G401.6 (cell line): Measurements from ENCODE around the gene KCNE2.
A peak's percentile ranks its signal among the peaks of the same experiment; 100 is the strongest.
"Not testable (repeated sequence)": the region's sequence is repeated elsewhere in the genome, so short reads cannot be mapped to it uniquely, and the experiment has no call there.

Experiments
- FAIRE-seq: peaks from 2 replicates; lab custom pipeline; 2012; peaks lifted over from hg19 to GRCh38; lab: Jason Lieb, UNC

The KCNE2 gene

GRCh38 chr21:34354836-34355235, 9.0 kb upstream of the KCNE2 start:
- no peak for FAIRE-seq

- FAIRE-seq, result no peak
Measured at GRCh38 chr21:34355570-34355969, 8.2 kb upstream of the KCNE2 start.

GRCh38 chr21:34357889-34358288, 5.9 kb upstream of the KCNE2 start:
- FAIRE-seq, result no peak

DNA sequence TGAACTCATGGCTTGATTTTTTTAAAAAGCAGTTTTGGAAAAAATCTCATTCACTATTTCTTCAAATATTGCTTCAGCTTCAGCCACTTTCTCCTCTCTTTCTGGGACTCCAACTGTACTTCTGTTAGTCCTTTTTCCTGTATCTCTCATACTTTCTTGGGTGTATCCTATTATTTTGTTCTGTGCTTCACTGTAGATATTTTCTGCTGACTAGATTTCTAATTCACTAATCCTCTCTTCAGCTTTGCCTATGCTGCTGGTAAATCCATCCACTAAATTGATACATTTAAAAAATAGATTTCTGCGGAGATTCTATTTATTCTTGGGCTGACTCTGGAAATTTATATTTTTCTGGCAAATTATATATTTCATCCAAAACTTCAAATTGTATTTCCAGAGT, 4.9 kb upstream of the KCNE2 start:
- no peak for FAIRE-seq

DNA sequence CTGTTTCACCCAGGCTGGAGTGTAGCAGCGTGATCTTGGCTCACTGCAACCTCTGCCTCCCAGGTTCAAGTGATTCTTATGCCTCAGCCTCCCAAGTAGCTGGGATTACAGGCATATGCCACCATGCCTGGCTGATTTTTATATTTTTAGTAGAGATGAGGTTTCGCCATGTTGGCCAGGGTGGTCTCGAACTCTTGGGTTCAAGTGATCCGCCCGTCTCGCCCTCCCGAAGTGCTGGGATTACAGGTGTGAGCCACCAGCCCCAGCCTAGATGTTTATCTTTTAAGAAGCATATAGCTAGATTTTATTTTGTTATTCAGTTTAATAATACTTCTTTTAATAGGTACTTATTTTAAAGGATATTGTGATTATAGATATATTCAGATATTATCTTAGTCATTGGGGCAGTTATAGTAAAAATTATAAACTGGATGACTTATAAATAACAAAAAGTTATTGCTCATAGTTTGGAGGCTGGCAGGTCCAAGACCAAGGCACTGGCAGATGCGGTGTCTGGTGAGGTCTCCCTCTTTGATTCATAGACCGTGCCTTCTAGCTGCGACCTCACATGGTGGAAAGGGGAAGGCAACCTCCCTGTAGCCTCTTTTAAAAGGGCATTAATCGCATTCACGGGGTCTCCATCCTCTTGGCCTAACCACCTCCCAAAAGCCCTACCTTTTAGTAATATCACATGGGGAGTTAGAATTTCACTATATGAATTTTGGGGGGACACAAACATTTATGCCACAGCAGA, 3.1 kb upstream of the KCNE2 start:
- FAIRE-seq, result no peak

- no peak for FAIRE-seq
Measured at GRCh38 chr21:34362136-34362444, 1.7 kb upstream of the KCNE2 start.

DNA sequence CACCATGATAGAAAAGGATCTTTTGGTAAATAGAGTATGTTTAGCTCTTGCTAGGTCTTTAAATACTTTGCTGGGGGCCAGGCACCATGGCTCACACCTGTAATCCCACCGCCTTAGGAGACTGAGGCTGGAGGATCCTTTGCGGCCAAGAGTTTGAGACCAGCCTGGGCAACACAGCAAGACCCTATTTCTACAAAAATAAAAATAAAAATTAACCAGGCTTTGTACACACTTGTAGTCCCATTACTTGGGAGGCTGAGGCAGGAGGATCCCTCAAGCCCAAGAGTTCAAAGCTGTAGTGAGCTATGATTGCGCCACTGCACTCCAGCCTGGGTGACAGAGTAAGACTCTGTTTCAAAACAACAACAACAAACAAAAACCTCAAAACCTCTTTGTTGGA, 1.1 kb upstream of the KCNE2 start:
- no peak for FAIRE-seq

- FAIRE-seq, result no peak
Measured at GRCh38 chr21:34364921-34365320, 1.1 kb downstream of the KCNE2 start.

DNA sequence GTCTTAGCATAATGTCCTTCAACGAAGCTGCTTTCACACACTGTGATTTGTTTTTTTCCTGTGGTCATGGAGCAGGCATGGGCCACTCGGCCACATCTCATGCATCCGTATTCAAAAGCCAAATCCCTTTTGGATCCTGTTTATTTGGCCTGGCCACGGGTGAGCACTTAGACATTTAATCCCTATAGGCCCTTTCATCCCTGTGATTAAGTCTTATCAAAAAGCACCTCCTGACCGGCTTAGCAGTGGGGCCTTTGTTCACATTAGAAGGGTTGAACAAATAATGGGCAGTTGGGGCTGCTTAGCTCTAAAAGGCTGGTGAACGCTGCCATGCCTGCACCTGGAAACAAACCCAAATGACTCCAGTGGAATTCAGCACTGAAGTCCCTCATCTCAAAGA, 2.0 kb downstream of the KCNE2 start:
- FAIRE-seq, result no peak

- peak; percentile 96 for FAIRE-seq
Measured at GRCh38 chr21:34367320-34367935, 3.6 kb downstream of the KCNE2 start.

DNA sequence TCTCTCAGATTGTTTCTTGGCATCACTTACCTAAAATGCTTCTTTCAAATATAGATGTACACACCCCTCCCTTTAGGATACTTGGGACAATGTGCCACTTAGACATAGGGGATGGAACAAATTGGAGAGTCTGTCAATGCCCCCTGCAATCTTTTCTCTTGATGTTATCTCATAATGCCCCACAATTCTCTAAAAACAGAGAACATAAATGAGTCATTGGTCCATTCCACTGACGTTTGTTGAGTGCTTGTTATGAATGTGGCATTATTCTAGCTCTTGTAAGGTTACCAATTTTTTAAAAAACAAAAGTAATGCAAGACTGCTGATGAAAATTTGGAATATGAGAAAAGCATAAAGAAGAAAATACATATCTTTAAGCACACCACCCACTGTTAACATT, 5.9 kb downstream of the KCNE2 start:
- FAIRE-seq, result no peak

- FAIRE-seq, result no peak
Measured at GRCh38 chr21:34372321-34372720, 8.5 kb downstream of the KCNE2 start.

GRCh38 chr21:34374462-34374861, 10.7 kb downstream of the KCNE2 start:
- FAIRE-seq, result not testable (repeated sequence)

- FAIRE-seq, result peak; percentile 48
Measured at GRCh38 chr21:34374940-34375618, 11.3 kb downstream of the KCNE2 start, which contains the start of gene SMIM11. Gene SMIM11 (plus strand): TSS chr21:34375507. CDS start chr21:34379505, 3,998 bp downstream.

GRCh38 chr21:34375619-34375972, 11.8 kb downstream of the KCNE2 start:
- FAIRE-seq, result not testable (repeated sequence)

GRCh38 chr21:34383138-34383537, 19.3 kb downstream of the KCNE2 start:
- peak; percentile 92 for FAIRE-seq

- peak; percentile 71 for FAIRE-seq
Measured at GRCh38 chr21:34383724-34384415, 20.1 kb downstream of the KCNE2 start.

GRCh38 chr21:34400522-34400921, 36.7 kb downstream of the KCNE2 start:
- FAIRE-seq, result not testable (repeated sequence)

DNA sequence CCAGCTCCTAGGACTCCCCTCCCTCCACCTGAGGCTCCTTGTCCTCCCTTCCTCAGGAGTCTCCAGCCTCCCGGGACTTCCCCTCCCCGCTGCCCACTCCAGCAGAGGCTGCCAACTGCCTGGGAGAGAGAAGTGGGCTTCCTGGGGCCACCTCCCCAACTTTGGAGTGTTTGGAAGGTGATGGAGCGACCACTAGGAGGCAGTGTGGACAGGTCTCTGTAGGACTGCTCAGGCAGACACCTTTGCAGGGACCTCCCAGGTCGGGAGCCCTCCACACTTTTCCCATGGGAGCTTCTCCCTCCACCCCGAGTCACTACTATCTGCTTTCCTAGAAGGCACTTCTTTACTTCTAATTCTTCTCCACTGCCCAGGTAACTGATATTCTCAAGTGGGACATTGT, 40.9 kb downstream of the KCNE2 start:
- FAIRE-seq, result not testable (repeated sequence)

GRCh38 chr21:34405686-34406085, 41.9 kb downstream of the KCNE2 start:
- FAIRE-seq, result not testable (repeated sequence)

GRCh38 chr21:34406102-34406501, 42.3 kb downstream of the KCNE2 start:
- FAIRE-seq, result not testable (repeated sequence)

- FAIRE-seq, result not testable (repeated sequence)
Measured at GRCh38 chr21:34406676-34407075, 42.9 kb downstream of the KCNE2 start.

DNA sequence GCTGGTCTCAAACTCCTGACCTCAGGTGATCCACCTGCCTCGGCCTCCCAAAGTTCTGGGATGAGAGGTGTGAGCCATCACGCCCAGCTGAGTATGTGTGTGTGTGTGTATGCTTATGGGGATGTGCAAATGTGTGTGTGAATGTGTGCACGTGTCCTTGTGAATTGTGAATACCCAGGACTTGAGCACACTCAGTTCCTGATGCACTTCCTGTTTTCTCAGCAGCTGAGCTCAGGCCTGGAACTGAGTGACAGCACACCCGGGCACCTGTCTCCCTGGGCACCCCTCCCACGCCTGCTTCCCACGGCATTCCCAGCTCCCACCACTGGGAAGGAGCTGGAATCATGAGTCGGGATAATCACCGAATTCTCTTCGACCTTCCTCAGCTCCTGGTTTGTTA, 43.5 kb downstream of the KCNE2 start:
- FAIRE-seq, result not testable (repeated sequence)
